RPMI8226 (cell line): Measurements from ENCODE around the gene PLCG2.
"Not testable (repeated sequence)": the region's sequence is repeated elsewhere in the genome, so short reads cannot be mapped to it uniquely, and the experiment has no call there.

Experiments
- DNase-seq: peaks from one replicate; pipeline ENCODE4 v3.0.0-alpha.2; 2015

PLCG2 gene

GRCh38 chr16:82009789-82010188, 230.7 kb downstream of the PLCG2 start:
- not testable (repeated sequence) for DNase-seq

GRCh38 chr16:82010649-82011048, 231.6 kb downstream of the PLCG2 start:
- DNase-seq: no peak

- peak; percentile 84 for DNase-seq
Observed at GRCh38 chr16:82011199-82011641, 232.1 kb downstream of the PLCG2 start, which contains the start of gene SDR42E1. Gene SDR42E1 (minus strand): TSS chr16:82011470. CDS start chr16:82000858, 10,612 bp downstream.
